ENCODE data around the gene TSPAN4. TPM values are rescaled to one million over a fixed set of nuclear protein-coding genes. Genes with fewer than 3 reads are reported as not detected.

TSPAN4 gene
- total RNA-seq, 1 donor from 2014 or later = 26.4 TPM

GRCh38 chr11:848380-848931 is 5.8 kb downstream of the TSPAN4 start:
- H3K9me3 Mint-ChIP-seq (ENCODE audit: unreplicated experiment) = no peaks in the 10 kb centered on the region
- H3K27ac Mint-ChIP-seq (ENCODE audit: unreplicated experiment) = no peak overlapping the region

GRCh38 chr11:849104-849824 is 6.6 kb downstream of the TSPAN4 start:
- Mint-ChIP-seq H3K4me3 (ENCODE audit: unreplicated experiment) (no peak overlapping the region), H3K4me1 (ENCODE audit: unreplicated experiment) (peaks cover 3% of the 10 kb centered on the region), H3K9me3 (ENCODE audit: unreplicated experiment) (no peaks in the 10 kb centered on the region), H3K27ac (ENCODE audit: unreplicated experiment) (no peak overlapping the region), H3K36me3 (ENCODE audit: low read depth, unreplicated experiment) (no peaks in the 10 kb centered on the region), H3K27me3 (ENCODE audit: unreplicated experiment) (peaks cover 11% of the 10 kb centered on the region)
- peak; percentile 54 for DNase-seq (ENCODE audit: low spot score)
- no peak for TF ChIP-seq CTCF (IDR thresholded peaks at IDR 0.05; ENCODE audit: unreplicated experiment)

More at GRCh38 chr11:848380-848931, 5.8 kb downstream of the TSPAN4 start:
- DNase-seq (ENCODE audit: low spot score) = peak; percentile 70
- peaks cover 3% of the 10 kb centered on the region for H3K4me1 Mint-ChIP-seq (ENCODE audit: unreplicated experiment)
- H3K36me3 Mint-ChIP-seq (ENCODE audit: low read depth, unreplicated experiment) = no peaks in the 10 kb centered on the region
- no peak overlapping the region for H3K4me3 Mint-ChIP-seq (ENCODE audit: unreplicated experiment)
- peaks cover 12% of the 10 kb centered on the region for H3K27me3 Mint-ChIP-seq (ENCODE audit: unreplicated experiment)
- TF ChIP-seq CTCF (IDR thresholded peaks at IDR 0.05; ENCODE audit: unreplicated experiment) = peak; percentile 81

GRCh38 chr11:849951-850774 is 7.5 kb downstream of the TSPAN4 start:
- no peaks in the 10 kb centered on the region for H3K4me1 Mint-ChIP-seq (ENCODE audit: unreplicated experiment)
- no peaks in the 10 kb centered on the region for H3K36me3 Mint-ChIP-seq (ENCODE audit: low read depth, unreplicated experiment)
- H3K4me3 Mint-ChIP-seq (ENCODE audit: unreplicated experiment) = no peak overlapping the region
- no peak for DNase-seq (ENCODE audit: low spot score)
- H3K27ac Mint-ChIP-seq (ENCODE audit: unreplicated experiment) = no peak overlapping the region
- H3K27me3 Mint-ChIP-seq (ENCODE audit: unreplicated experiment) = peaks cover 9% of the 10 kb centered on the region
- no peak for TF ChIP-seq CTCF (IDR thresholded peaks at IDR 0.05; ENCODE audit: unreplicated experiment)
- no peaks in the 10 kb centered on the region for H3K9me3 Mint-ChIP-seq (ENCODE audit: unreplicated experiment)

- Mint-ChIP-seq H3K4me1 (ENCODE audit: unreplicated experiment) (no peaks in the 10 kb centered on the region), H3K9me3 (ENCODE audit: unreplicated experiment) (no peaks in the 10 kb centered on the region), H3K27ac (ENCODE audit: unreplicated experiment) (no peak overlapping the region), H3K36me3 (ENCODE audit: low read depth, unreplicated experiment) (no peaks in the 10 kb centered on the region), H3K4me3 (ENCODE audit: unreplicated experiment) (no peak overlapping the region), H3K27me3 (ENCODE audit: unreplicated experiment) (peaks cover 9% of the 10 kb centered on the region)
- DNase-seq (ENCODE audit: low spot score) = no peak
- TF ChIP-seq CTCF (IDR thresholded peaks at IDR 0.05; ENCODE audit: unreplicated experiment) = no peak
These were observed 8.4 kb downstream of the TSPAN4 start for GRCh38 chr11:850775-851763.
